Measurements from ENCODE around the gene TMEM179.
"Not testable (repeated sequence)": the region's sequence is repeated elsewhere in the genome, so short reads cannot be mapped to it uniquely, and the experiment has no call there.

The TMEM179 gene

GRCh38 chr14:104637546-104638003 is 33.0 kb upstream of the TMEM179 start:
- no CpG with 5 or more reads among the region's 5 CpGs for WGBS (ENCODE audit: insufficient coverage, insufficient read length)
- no peaks in the 10 kb centered on the region for H3K9me3 ChIP-seq (ENCODE audit: control insufficient read depth, insufficient read depth, low read length)
- no peak for DNase-seq (ENCODE audit: low read depth, low spot score)
- no peak overlapping the region for H3K4me3 ChIP-seq (ENCODE audit: low read length)
- no peak overlapping the region for H3K27ac ChIP-seq (ENCODE audit: low read length)
- no peaks in the 10 kb centered on the region for H3K36me3 ChIP-seq (ENCODE audit: control insufficient read depth, insufficient read depth, low read length)
- H3K4me1 ChIP-seq (ENCODE audit: control insufficient read depth, insufficient read depth, low read length) = peaks cover 4% of the 10 kb centered on the region; the same call in 1 of the 2 replicates
- H3K27me3 ChIP-seq (ENCODE audit: control insufficient read depth, insufficient read depth, low read length) = no peaks in the 10 kb centered on the region

- not testable (repeated sequence) for H3K4me1 ChIP-seq (ENCODE audit: control insufficient read depth, insufficient read depth, low read length); H3K27me3 ChIP-seq (ENCODE audit: control insufficient read depth, insufficient read depth, low read length); DNase-seq (ENCODE audit: low read depth, low spot score); H3K36me3 ChIP-seq (ENCODE audit: control insufficient read depth, insufficient read depth, low read length); H3K27ac ChIP-seq (ENCODE audit: low read length); H3K9me3 ChIP-seq (ENCODE audit: control insufficient read depth, insufficient read depth, low read length); H3K4me3 ChIP-seq (ENCODE audit: low read length)
- WGBS (ENCODE audit: insufficient coverage, insufficient read length) = no CpG with 5 or more reads among the region's 39 CpGs
These were observed 32.4 kb upstream of the TMEM179 start for GRCh38 chr14:104636846-104637545.

GRCh38 chr14:104636131-104636530 is 31.6 kb upstream of the TMEM179 start:
- Histone ChIP-seq H3K4me1 (ENCODE audit: control insufficient read depth, insufficient read depth, low read length) (peaks cover 4% of the 10 kb centered on the region; the same call in 1 of the 2 replicates), H3K36me3 (ENCODE audit: control insufficient read depth, insufficient read depth, low read length) (no peaks in the 10 kb centered on the region), H3K4me3 (ENCODE audit: low read length) (no peak overlapping the region), H3K27ac (ENCODE audit: low read length) (no peak overlapping the region), H3K9me3 (ENCODE audit: control insufficient read depth, insufficient read depth, low read length) (no peaks in the 10 kb centered on the region), H3K27me3 (ENCODE audit: control insufficient read depth, insufficient read depth, low read length) (no peaks in the 10 kb centered on the region)
- WGBS (ENCODE audit: insufficient coverage, insufficient read length) = no CpG with 5 or more reads among the region's 11 CpGs
- no peak for DNase-seq (ENCODE audit: low read depth, low spot score)

- no CpG with 5 or more reads among the region's 14 CpGs for WGBS (ENCODE audit: insufficient coverage, insufficient read length)
- no peak overlapping the region for H3K27ac ChIP-seq (ENCODE audit: low read length)
- no peak overlapping the region for H3K4me3 ChIP-seq (ENCODE audit: low read length)
- H3K36me3 ChIP-seq (ENCODE audit: control insufficient read depth, insufficient read depth, low read length) = no peaks in the 10 kb centered on the region
- DNase-seq (ENCODE audit: low read depth, low spot score) = no peak
- no peaks in the 10 kb centered on the region for H3K9me3 ChIP-seq (ENCODE audit: control insufficient read depth, insufficient read depth, low read length)
- no peaks in the 10 kb centered on the region for H3K27me3 ChIP-seq (ENCODE audit: control insufficient read depth, insufficient read depth, low read length)
- H3K4me1 ChIP-seq (ENCODE audit: control insufficient read depth, insufficient read depth, low read length) = peaks cover 4% of the 10 kb centered on the region; the same call in 1 of the 2 replicates
These were observed 31.1 kb upstream of the TMEM179 start for GRCh38 chr14:104635717-104636116.

- no CpG with 5 or more reads among the region's 26 CpGs for WGBS (ENCODE audit: insufficient coverage, insufficient read length)
- H3K36me3 ChIP-seq (ENCODE audit: control insufficient read depth, insufficient read depth, low read length) = no peaks in the 10 kb centered on the region
- no peak overlapping the region for H3K27ac ChIP-seq (ENCODE audit: low read length)
- H3K27me3 ChIP-seq (ENCODE audit: control insufficient read depth, insufficient read depth, low read length) = no peaks in the 10 kb centered on the region
- H3K9me3 ChIP-seq (ENCODE audit: control insufficient read depth, insufficient read depth, low read length) = no peaks in the 10 kb centered on the region
- H3K4me3 ChIP-seq (ENCODE audit: low read length) = no peak overlapping the region
- no peak for DNase-seq (ENCODE audit: low read depth, low spot score)
- no peaks in the 10 kb centered on the region for H3K4me1 ChIP-seq (ENCODE audit: control insufficient read depth, insufficient read depth, low read length)
These were observed 30.5 kb upstream of the TMEM179 start for GRCh38 chr14:104634886-104635570.

GRCh38 chr14:104634138-104634760 is 29.7 kb upstream of the TMEM179 start:
- no peak for DNase-seq (ENCODE audit: low read depth, low spot score)
- no CpG with 5 or more reads among the region's 20 CpGs for WGBS (ENCODE audit: insufficient coverage, insufficient read length)
- Histone ChIP-seq H3K4me3 (ENCODE audit: low read length) (no peak overlapping the region), H3K27ac (ENCODE audit: low read length) (no peak overlapping the region), H3K27me3 (ENCODE audit: control insufficient read depth, insufficient read depth, low read length) (no peaks in the 10 kb centered on the region), H3K36me3 (ENCODE audit: control insufficient read depth, insufficient read depth, low read length) (no peaks in the 10 kb centered on the region), H3K4me1 (ENCODE audit: control insufficient read depth, insufficient read depth, low read length) (no peaks in the 10 kb centered on the region), H3K9me3 (ENCODE audit: control insufficient read depth, insufficient read depth, low read length) (no peaks in the 10 kb centered on the region)

- no peaks in the 10 kb centered on the region for H3K36me3 ChIP-seq (ENCODE audit: control insufficient read depth, insufficient read depth, low read length)
- no peaks in the 10 kb centered on the region for H3K9me3 ChIP-seq (ENCODE audit: control insufficient read depth, insufficient read depth, low read length)
- H3K27ac ChIP-seq (ENCODE audit: low read length) = no peak overlapping the region
- H3K4me1 ChIP-seq (ENCODE audit: control insufficient read depth, insufficient read depth, low read length) = no peaks in the 10 kb centered on the region
- no peaks in the 10 kb centered on the region for H3K27me3 ChIP-seq (ENCODE audit: control insufficient read depth, insufficient read depth, low read length)
- no peak for DNase-seq (ENCODE audit: low read depth, low spot score)
- no peak overlapping the region for H3K4me3 ChIP-seq (ENCODE audit: low read length)
- WGBS (ENCODE audit: insufficient coverage, insufficient read length) = no CpG with 5 or more reads among the region's 24 CpGs
These were observed 28.9 kb upstream of the TMEM179 start for GRCh38 chr14:104633276-104634137.

- H3K36me3 ChIP-seq (ENCODE audit: control insufficient read depth, insufficient read depth, low read length) = no peaks in the 10 kb centered on the region
- WGBS (ENCODE audit: insufficient coverage, insufficient read length) = no CpG with 5 or more reads among the region's 9 CpGs
- H3K9me3 ChIP-seq (ENCODE audit: control insufficient read depth, insufficient read depth, low read length) = no peaks in the 10 kb centered on the region
- H3K27me3 ChIP-seq (ENCODE audit: control insufficient read depth, insufficient read depth, low read length) = no peaks in the 10 kb centered on the region
- no peak overlapping the region for H3K4me3 ChIP-seq (ENCODE audit: low read length)
- DNase-seq (ENCODE audit: low read depth, low spot score) = no peak
- H3K27ac ChIP-seq (ENCODE audit: low read length) = no peak overlapping the region
- no peaks in the 10 kb centered on the region for H3K4me1 ChIP-seq (ENCODE audit: control insufficient read depth, insufficient read depth, low read length)
These were observed 28.2 kb upstream of the TMEM179 start for GRCh38 chr14:104632781-104633180.

- Histone ChIP-seq H3K27me3 (ENCODE audit: control insufficient read depth, insufficient read depth, low read length) (no peaks in the 10 kb centered on the region), H3K36me3 (ENCODE audit: control insufficient read depth, insufficient read depth, low read length) (no peaks in the 10 kb centered on the region), H3K4me1 (ENCODE audit: control insufficient read depth, insufficient read depth, low read length) (no peaks in the 10 kb centered on the region), H3K27ac (ENCODE audit: low read length) (no peak overlapping the region), H3K9me3 (ENCODE audit: control insufficient read depth, insufficient read depth, low read length) (no peaks in the 10 kb centered on the region; the same call in 1 of the 2 replicates), H3K4me3 (ENCODE audit: low read length) (no peak overlapping the region)
- DNase-seq (ENCODE audit: low read depth, low spot score) = no peak
- WGBS (ENCODE audit: insufficient coverage, insufficient read length) = no CpG with 5 or more reads among the region's 5 CpGs
These were observed 20.4 kb upstream of the TMEM179 start for GRCh38 chr14:104624939-104625338.

Data from iPS DF 6.9 (cell line).